ENCODE data around the gene EEF1G. TPM values are rescaled to one million over a fixed set of nuclear protein-coding genes. Genes with fewer than 3 reads are reported as not detected.

The EEF1G gene
- total and polyA plus RNA-seq, 2 of the 13 experiments (the other 11 are each of a cell fraction or from before 2014, with no cell fraction given) = 1,787 to 2,144 TPM

DNA sequence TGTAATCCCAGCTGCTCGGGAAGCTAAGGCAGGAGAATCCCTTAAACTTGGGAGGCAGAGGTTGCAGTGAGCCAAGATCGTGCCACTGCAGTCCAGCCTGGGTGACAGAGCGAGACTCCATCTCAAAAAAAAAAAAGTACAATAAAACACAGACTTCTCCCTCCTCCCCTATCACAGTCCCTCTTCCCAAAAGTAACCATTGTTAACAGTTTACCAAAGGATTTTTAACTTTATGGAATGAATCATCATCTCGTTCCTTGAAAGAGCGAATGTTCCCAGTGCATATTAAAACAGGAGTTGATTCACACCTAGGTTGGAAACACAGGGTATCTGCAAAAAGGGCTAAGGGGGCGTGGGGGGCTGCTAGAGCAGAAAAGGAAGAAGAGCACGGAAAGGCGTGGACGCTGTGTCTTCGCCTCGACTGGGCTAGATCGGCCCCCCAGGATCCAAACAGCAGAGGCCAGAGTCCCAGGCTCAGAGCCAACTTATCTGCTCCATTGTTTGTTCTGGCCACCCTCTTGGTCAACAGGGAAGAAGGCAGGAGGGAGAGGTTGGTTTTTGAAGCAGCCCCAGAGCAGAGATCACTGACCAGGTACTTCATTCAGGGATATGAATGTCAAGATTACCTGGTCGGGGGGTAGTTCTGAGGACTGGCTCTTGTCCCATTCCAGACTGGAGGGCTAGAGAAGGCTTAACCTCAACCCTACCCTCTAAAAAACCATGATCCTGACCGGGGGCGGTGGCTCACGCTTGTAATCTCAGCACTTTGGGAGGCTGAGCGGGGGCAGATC lies 25.0 kb downstream of the EEF1G start (continued):
- TF ChIP-seq ZNF33A (CRISPR knock-in tag; IDR thresholded peaks at IDR 0.05; ENCODE audit: borderline replicate concordance) (no peak), AGO2 (optimal IDR thresholded peaks at IDR 0.05; ENCODE audit: low read depth, low read length) (no peak), MXD4 (CRISPR knock-in tag; IDR thresholded peaks at IDR 0.05) (no peak), ZNF383 (CRISPR knock-in tag; IDR thresholded peaks at IDR 0.05; ENCODE audit: borderline replicate concordance) (no peak), PCBP1 (IDR thresholded peaks at IDR 0.05; ENCODE audit: borderline replicate concordance, low read depth, low read length) (no peak)
- TF ChIP-seq, protein P1, sequence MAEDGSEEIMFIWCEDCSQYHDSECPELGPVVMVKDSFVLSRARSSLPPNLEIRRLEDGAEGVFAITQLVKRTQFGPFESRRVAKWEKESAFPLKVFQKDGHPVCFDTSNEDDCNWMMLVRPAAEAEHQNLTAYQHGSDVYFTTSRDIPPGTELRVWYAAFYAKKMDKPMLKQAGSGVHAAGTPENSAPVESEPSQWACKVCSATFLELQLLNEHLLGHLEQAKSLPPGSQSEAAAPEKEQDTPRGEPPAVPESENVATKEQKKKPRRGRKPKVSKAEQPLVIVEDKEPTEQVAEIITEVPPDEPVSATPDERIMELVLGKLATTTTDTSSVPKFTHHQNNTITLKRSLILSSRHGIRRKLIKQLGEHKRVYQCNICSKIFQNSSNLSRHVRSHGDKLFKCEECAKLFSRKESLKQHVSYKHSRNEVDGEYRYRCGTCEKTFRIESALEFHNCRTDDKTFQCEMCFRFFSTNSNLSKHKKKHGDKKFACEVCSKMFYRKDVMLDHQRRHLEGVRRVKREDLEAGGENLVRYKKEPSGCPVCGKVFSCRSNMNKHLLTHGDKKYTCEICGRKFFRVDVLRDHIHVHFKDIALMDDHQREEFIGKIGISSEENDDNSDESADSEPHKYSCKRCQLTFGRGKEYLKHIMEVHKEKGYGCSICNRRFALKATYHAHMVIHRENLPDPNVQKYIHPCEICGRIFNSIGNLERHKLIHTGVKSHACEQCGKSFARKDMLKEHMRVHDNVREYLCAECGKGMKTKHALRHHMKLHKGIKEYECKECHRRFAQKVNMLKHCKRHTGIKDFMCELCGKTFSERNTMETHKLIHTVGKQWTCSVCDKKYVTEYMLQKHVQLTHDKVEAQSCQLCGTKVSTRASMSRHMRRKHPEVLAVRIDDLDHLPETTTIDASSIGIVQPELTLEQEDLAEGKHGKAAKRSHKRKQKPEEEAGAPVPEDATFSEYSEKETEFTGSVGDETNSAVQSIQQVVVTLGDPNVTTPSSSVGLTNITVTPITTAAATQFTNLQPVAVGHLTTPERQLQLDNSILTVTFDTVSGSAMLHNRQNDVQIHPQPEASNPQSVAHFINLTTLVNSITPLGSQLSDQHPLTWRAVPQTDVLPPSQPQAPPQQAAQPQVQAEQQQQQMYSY (CRISPR knock-in tag; IDR thresholded peaks at IDR 0.05) = no peak
- TF ChIP-seq, protein P2, sequence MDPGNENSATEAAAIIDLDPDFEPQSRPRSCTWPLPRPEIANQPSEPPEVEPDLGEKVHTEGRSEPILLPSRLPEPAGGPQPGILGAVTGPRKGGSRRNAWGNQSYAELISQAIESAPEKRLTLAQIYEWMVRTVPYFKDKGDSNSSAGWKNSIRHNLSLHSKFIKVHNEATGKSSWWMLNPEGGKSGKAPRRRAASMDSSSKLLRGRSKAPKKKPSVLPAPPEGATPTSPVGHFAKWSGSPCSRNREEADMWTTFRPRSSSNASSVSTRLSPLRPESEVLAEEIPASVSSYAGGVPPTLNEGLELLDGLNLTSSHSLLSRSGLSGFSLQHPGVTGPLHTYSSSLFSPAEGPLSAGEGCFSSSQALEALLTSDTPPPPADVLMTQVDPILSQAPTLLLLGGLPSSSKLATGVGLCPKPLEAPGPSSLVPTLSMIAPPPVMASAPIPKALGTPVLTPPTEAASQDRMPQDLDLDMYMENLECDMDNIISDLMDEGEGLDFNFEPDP (CRISPR knock-in tag; conservative IDR thresholded peaks at IDR 0.05) = no peak
- TF ChIP-seq, protein P3, sequence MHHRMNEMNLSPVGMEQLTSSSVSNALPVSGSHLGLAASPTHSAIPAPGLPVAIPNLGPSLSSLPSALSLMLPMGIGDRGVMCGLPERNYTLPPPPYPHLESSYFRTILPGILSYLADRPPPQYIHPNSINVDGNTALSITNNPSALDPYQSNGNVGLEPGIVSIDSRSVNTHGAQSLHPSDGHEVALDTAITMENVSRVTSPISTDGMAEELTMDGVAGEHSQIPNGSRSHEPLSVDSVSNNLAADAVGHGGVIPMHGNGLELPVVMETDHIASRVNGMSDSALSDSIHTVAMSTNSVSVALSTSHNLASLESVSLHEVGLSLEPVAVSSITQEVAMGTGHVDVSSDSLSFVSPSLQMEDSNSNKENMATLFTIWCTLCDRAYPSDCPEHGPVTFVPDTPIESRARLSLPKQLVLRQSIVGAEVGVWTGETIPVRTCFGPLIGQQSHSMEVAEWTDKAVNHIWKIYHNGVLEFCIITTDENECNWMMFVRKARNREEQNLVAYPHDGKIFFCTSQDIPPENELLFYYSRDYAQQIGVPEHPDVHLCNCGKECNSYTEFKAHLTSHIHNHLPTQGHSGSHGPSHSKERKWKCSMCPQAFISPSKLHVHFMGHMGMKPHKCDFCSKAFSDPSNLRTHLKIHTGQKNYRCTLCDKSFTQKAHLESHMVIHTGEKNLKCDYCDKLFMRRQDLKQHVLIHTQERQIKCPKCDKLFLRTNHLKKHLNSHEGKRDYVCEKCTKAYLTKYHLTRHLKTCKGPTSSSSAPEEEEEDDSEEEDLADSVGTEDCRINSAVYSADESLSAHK (CRISPR knock-in tag; IDR thresholded peaks at IDR 0.05; ENCODE audit: borderline replicate concordance) = no peak
- TF ChIP-seq, protein P4, sequence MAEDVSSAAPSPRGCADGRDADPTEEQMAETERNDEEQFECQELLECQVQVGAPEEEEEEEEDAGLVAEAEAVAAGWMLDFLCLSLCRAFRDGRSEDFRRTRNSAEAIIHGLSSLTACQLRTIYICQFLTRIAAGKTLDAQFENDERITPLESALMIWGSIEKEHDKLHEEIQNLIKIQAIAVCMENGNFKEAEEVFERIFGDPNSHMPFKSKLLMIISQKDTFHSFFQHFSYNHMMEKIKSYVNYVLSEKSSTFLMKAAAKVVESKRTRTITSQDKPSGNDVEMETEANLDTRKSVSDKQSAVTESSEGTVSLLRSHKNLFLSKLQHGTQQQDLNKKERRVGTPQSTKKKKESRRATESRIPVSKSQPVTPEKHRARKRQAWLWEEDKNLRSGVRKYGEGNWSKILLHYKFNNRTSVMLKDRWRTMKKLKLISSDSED (CRISPR knock-in tag; IDR thresholded peaks at IDR 0.05) = no peak
- TF ChIP-seq, protein P5, sequence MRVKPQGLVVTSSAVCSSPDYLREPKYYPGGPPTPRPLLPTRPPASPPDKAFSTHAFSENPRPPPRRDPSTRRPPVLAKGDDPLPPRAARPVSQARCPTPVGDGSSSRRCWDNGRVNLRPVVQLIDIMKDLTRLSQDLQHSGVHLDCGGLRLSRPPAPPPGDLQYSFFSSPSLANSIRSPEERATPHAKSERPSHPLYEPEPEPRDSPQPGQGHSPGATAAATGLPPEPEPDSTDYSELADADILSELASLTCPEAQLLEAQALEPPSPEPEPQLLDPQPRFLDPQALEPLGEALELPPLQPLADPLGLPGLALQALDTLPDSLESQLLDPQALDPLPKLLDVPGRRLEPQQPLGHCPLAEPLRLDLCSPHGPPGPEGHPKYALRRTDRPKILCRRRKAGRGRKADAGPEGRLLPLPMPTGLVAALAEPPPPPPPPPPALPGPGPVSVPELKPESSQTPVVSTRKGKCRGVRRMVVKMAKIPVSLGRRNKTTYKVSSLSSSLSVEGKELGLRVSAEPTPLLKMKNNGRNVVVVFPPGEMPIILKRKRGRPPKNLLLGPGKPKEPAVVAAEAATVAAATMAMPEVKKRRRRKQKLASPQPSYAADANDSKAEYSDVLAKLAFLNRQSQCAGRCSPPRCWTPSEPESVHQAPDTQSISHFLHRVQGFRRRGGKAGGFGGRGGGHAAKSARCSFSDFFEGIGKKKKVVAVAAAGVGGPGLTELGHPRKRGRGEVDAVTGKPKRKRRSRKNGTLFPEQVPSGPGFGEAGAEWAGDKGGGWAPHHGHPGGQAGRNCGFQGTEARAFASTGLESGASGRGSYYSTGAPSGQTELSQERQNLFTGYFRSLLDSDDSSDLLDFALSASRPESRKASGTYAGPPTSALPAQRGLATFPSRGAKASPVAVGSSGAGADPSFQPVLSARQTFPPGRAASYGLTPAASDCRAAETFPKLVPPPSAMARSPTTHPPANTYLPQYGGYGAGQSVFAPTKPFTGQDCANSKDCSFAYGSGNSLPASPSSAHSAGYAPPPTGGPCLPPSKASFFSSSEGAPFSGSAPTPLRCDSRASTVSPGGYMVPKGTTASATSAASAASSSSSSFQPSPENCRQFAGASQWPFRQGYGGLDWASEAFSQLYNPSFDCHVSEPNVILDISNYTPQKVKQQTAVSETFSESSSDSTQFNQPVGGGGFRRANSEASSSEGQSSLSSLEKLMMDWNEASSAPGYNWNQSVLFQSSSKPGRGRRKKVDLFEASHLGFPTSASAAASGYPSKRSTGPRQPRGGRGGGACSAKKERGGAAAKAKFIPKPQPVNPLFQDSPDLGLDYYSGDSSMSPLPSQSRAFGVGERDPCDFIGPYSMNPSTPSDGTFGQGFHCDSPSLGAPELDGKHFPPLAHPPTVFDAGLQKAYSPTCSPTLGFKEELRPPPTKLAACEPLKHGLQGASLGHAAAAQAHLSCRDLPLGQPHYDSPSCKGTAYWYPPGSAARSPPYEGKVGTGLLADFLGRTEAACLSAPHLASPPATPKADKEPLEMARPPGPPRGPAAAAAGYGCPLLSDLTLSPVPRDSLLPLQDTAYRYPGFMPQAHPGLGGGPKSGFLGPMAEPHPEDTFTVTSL (CRISPR knock-in tag; IDR thresholded peaks at IDR 0.05; ENCODE audit: borderline replicate concordance) = peak; percentile 37; the same call in 1 of the 2 replicates

All from HepG2 (cell line).